Neural cell (in vitro differentiated cells): ENCODE results near the gene RTN4R.

Experiments used
- CTCF ChIP-seq: fragments of 450-650 bp; IDR thresholded peaks from 2 replicates; pipeline ENCODE4 v1.5.1; 2014; ENCODE audit warnings: antibody characterized with exemption, mild to moderate bottlenecking, moderate library complexity; ENCODE audit not compliant: poor library complexity, severe bottlenecking
- POLR2AphosphoS5 ChIP-seq: IDR thresholded peaks from 2 replicates; pipeline ENCODE4 v1.6.1; 2012
- REST ChIP-seq: IDR thresholded peaks from 2 replicates; pipeline ENCODE4 v1.6.1; 2012; ENCODE audit warnings: borderline replicate concordance
- SMC3 ChIP-seq: fragments of 450-650 bp; conservative IDR thresholded peaks from 2 replicates; pipeline ENCODE4 v1.6.1; 2014; ENCODE audit warnings: antibody characterized with exemption, mild to moderate bottlenecking, moderate library complexity; ENCODE audit not compliant: poor library complexity

- TF ChIP-seq CTCF (no peak), POLR2AphosphoS5 (no peak), REST (no peak), SMC3 (no peak)
These were observed 31.9 kb downstream of the RTN4R start for GRCh38 chr22:20236052-20236717.
